Measurements from ENCODE around the gene ZKSCAN2.

The ZKSCAN2 gene

GRCh38 chr16:25258861-25259179, 1.2 kb upstream of the ZKSCAN2 start:
- peak overlapping the region in 1 of 2 donors; percentile 98 for H3K27ac ChIP-seq
- H3K4me3 ChIP-seq = peak overlapping the region; percentile 95
- no peak for DNase-seq (ENCODE audit: low spot score)
- TF ChIP-seq CTCF (IDR thresholded peaks at IDR 0.05) = no peak

- peak; percentile 87 for DNase-seq (ENCODE audit: low spot score)
- TF ChIP-seq CTCF (IDR thresholded peaks at IDR 0.05) = no peak
- Histone ChIP-seq H3K4me3 (peak overlapping the region; percentile 95), H3K27ac (peak overlapping the region; percentile 97 to 98)
Measured at GRCh38 chr16:25257956-25258860, 563 bp upstream of the ZKSCAN2 start.

- H3K27ac ChIP-seq = peak overlapping the region; percentile 97 to 98
- peak; percentile 92 for DNase-seq (ENCODE audit: low spot score)
Measured at GRCh38 chr16:25256695-25257469, 763 bp downstream of the ZKSCAN2 start.

GRCh38 chr16:25253322-25253721, 4.3 kb downstream of the ZKSCAN2 start:
- no peak for DNase-seq (ENCODE audit: low spot score)
- TF ChIP-seq CTCF (IDR thresholded peaks at IDR 0.05) = no peak
- Histone ChIP-seq H3K27ac (no peak overlapping the region), H3K4me3 (no peak overlapping the region)

More at GRCh38 chr16:25256695-25257469, 763 bp downstream of the ZKSCAN2 start:
- H3K4me3 ChIP-seq = peak overlapping the region; percentile 95
- no peak for TF ChIP-seq CTCF (IDR thresholded peaks at IDR 0.05)

- no peak for DNase-seq (ENCODE audit: low spot score)
- Histone ChIP-seq H3K4me3 (no peak overlapping the region), H3K27ac (no peak overlapping the region)
- TF ChIP-seq CTCF (IDR thresholded peaks at IDR 0.05) = no peak
Measured at GRCh38 chr16:25250467-25250866, 7.2 kb downstream of the ZKSCAN2 start.

GRCh38 chr16:25235991-25236390, 21.7 kb downstream of the ZKSCAN2 start:
- DNase-seq (ENCODE audit: low spot score) = no peak
- no peak overlapping the region for H3K27ac ChIP-seq
- H3K4me3 ChIP-seq = no peak overlapping the region
- no peak for TF ChIP-seq CTCF (IDR thresholded peaks at IDR 0.05)
